SK-N-MC (cell line): ENCODE measurements around the gene INPP5D.
"Not testable (repeated sequence)": the region's sequence is repeated elsewhere in the genome, so short reads cannot be mapped to it uniquely, and the experiment has no call there.

Experiments
- DNase-seq: peaks from one replicate; pipeline ENCODE4 v3.0.0-alpha.2; 2011; ENCODE audit warnings: low read depth, low spot score
- H3K27ac ChIP-seq: fragments of 200-600 bp; sonication (generic); 2 replicates; pipeline ENCODE4 v1.5.1; 2016; ENCODE audit warnings: mixed run types
- H3K36me3 ChIP-seq: fragments of 200-600 bp; sonication (generic); 2 replicates; pipeline ENCODE4 v1.6.1; 2017; ENCODE audit warnings: antibody characterized with exemption, low read length, mixed read lengths; ENCODE audit not compliant: insufficient read depth
- H3K4me3 ChIP-seq: fragments of 200-600 bp; sonication (generic); 2 replicates; pipeline ENCODE4 v1.5.1; 2016
- H3K9ac ChIP-seq: fragments of 200-600 bp; sonication (generic); 2 replicates; pipeline ENCODE4 v1.8.0; 2017; ENCODE audit warnings: mixed run types, mixed read lengths; ENCODE audit not compliant: insufficient read length
- H3K9me3 ChIP-seq: fragments of 200-600 bp; sonication (generic); 2 replicates; pipeline ENCODE4 v1.6.1; 2017; ENCODE audit warnings: low read depth, mild to moderate bottlenecking, antibody characterized with exemption, low read length, moderate library complexity, mixed read lengths
- EZH2 ChIP-seq: fragments of 200-600 bp; sonication (generic); IDR thresholded peaks from one replicate; pipeline ENCODE4 v1.6.1; 2017; ENCODE audit warnings: antibody characterized with exemption
- FOXP2 ChIP-seq: optimal IDR thresholded peaks from 2 replicates; pipeline ENCODE3; 2011; ENCODE audit warnings: mild to moderate bottlenecking, moderate library complexity; ENCODE audit not compliant: insufficient read depth; ENCODE audit errors: extremely low read length, control extremely low read depth
- POLR2AphosphoS5 ChIP-seq: IDR thresholded peaks from 2 replicates; pipeline ENCODE4 v1.6.1; 2012; ENCODE audit warnings: mild to moderate bottlenecking, low read depth, low read length, borderline replicate concordance

The INPP5D gene

DNA sequence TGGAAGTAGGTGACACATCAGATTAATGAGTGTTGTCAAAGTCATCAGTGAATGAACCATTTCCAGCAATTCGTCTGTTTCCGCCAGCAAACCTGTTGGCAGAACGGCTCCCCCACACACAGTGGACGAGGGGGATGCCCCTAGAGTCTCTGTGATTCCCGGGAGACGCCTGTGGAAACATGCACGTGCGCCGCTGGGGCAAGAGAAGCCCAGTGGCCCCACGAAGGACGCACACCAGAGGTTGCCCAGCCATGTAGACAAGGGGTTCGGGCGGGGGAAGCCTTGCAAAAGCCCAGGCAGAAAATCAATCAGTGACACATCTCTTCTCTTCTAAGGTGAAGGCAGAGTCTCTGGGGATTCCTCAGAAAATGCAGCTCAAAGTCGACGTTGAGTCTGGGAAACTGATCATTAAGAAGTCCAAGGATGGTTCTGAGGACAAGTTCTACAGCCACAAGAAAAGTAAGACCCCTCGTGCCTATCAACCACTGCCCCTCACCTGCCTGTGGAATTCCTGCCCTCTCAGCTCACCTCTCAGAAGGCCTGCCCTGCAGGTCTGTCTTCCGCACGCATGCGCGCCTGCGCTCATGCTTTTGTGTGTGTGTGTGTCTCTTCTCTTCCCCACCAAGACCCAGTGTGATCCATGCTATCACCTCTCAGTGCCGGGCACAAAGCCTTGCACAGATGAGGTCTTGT is 87.1 kb downstream of the INPP5D start:
- Histone ChIP-seq H3K36me3 (no peaks in the 10 kb centered on the region), H3K9me3 (no peaks in the 10 kb centered on the region), H3K9ac (no peak overlapping the region), H3K4me3 (no peak overlapping the region), H3K27ac (no peak overlapping the region)
- no peak for DNase-seq
- TF ChIP-seq EZH2 = no peak
- no peak for TF ChIP-seq FOXP2
- no peak for TF ChIP-seq POLR2AphosphoS5

DNA sequence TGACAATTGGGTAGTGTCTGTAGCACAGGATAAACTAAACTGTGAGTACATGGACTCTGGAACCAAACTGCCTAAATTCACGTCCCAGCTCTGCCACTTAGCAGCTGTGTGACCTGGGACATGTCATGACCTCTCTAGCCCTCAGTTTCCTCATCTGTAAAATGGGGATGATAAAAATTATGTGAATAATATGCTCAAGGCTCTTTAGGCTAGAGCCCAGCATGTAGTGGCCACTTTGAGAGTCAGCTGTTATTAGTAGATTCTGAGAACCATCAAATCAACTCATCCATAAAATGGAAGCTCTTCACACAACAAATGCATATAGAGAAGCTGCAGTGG is 87.7 kb downstream of the INPP5D start:
- Histone ChIP-seq H3K9ac (no peak overlapping the region), H3K9me3 (no peaks in the 10 kb centered on the region), H3K27ac (no peak overlapping the region), H3K4me3 (no peak overlapping the region), H3K36me3 (no peaks in the 10 kb centered on the region)
- TF ChIP-seq FOXP2 = no peak
- no peak for TF ChIP-seq POLR2AphosphoS5
- no peak for TF ChIP-seq EZH2
- no peak for DNase-seq

DNA sequence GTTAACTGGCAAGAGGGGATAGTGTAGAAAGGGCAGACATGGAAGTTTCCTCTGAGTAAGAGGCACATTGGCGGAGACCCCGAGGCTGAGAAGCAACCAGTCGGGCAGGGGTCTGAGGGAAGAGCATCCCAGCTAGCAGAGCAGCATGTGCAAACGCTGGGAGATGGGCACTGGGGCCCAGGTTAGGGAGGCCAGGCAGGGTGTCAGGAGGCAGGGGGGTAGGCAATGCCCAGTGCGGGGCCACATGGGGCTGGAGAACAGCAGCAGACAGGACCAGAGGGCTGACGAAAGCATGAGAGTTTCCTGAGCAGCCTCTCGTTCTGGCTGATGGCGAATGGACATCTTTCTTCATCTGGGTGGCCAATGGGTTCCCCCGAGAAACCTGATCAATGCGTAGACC is 88.2 kb downstream of the INPP5D start:
- Histone ChIP-seq H3K9ac (no peak overlapping the region), H3K36me3 (no peaks in the 10 kb centered on the region), H3K4me3 (no peak overlapping the region), H3K9me3 (no peaks in the 10 kb centered on the region), H3K27ac (no peak overlapping the region)
- no peak for DNase-seq
- TF ChIP-seq POLR2AphosphoS5 = no peak

DNA sequence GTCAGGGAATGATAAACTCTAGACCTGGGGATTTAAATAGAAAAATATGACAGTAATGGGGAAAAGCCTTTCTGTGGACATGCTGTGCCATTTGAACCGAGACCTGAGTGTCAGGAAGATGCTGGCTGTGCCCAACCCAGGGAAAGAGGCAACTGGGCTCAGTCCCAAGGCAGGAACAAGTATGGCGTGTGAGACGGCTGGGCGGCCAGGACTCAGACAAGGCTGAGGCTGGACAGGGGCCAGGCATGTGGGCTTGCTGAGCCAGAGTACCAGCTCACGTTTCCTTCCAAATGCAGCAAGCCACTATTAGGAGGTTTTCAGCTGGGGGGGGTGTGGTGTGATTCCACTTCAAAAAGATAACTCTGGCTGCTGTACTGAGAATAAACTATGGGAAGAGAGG is 92.4 kb downstream of the INPP5D start:
- H3K27ac ChIP-seq = no peak overlapping the region
- no peaks in the 10 kb centered on the region for H3K36me3 ChIP-seq

DNA sequence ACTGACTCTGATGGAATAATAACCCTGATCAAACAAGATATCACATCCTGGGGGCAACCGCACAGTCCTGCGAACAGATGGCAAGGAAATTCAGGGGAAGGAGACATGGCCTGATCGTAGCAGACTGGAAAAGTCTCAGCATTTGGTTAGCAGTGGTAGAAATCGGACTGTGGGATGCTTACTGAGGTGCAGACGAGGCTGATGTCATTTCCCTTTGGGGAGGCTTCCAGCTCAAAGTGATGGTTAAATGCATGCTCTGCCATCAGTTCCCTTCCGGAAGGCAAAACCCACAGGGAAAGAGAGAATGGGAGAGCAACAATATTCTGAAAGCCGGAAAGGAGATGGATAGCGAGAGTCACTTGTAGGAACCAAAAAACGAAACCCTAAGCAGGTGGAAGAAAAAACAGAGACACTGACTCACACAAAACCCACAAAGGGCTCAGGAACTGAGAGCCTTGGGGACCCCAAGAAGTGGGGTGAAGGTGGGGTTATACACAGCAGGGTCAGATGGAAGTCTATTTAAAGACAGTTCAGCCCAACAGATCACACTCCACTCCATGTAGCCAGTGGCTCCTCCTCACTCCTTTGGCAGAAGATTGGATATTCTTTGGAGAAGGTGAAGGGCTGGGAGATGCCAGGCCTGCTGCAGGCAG is 93.1 kb downstream of the INPP5D start:
- Histone ChIP-seq H3K9me3 (no peaks in the 10 kb centered on the region), H3K36me3 (no peaks in the 10 kb centered on the region), H3K4me3 (no peak overlapping the region), H3K27ac (no peak overlapping the region), H3K9ac (no peak overlapping the region)
- DNase-seq = no peak
- TF ChIP-seq FOXP2 = no peak
- TF ChIP-seq EZH2 = no peak
- TF ChIP-seq POLR2AphosphoS5 = no peak

More for the DNA sequence above, 92.4 kb downstream of the INPP5D start:
- no peak for DNase-seq
- H3K9ac ChIP-seq = no peak overlapping the region
- H3K4me3 ChIP-seq = no peak overlapping the region
- no peaks in the 10 kb centered on the region for H3K9me3 ChIP-seq
- no peak for TF ChIP-seq POLR2AphosphoS5
- no peak for TF ChIP-seq FOXP2
- TF ChIP-seq EZH2 = no peak

DNA sequence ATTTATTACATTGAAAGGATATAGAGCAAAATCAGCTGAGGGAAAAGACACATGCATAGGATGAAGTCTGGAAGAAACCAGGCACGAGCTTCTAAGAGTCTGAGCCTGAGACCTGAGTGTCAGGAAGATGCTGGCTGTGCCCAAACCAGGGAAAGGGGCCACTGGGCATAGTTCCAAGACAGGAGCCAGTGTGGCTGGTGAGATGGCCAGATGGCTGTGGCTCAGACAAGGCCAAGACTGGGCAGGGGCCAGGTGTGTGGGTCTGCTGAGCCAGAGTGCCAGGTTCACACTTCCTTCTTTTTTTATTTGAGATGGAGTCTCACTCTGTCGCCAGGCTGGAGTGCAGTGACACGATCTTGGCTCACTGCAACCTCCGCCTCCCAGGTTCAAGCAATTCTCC is 95.9 kb downstream of the INPP5D start:
- H3K9ac ChIP-seq = no peak overlapping the region
- DNase-seq = no peak
- no peak overlapping the region for H3K27ac ChIP-seq
- TF ChIP-seq EZH2 (no peak), POLR2AphosphoS5 (no peak), FOXP2 (no peak)
- no peak overlapping the region for H3K4me3 ChIP-seq
- no peaks in the 10 kb centered on the region for H3K9me3 ChIP-seq
- no peaks in the 10 kb centered on the region for H3K36me3 ChIP-seq

DNA sequence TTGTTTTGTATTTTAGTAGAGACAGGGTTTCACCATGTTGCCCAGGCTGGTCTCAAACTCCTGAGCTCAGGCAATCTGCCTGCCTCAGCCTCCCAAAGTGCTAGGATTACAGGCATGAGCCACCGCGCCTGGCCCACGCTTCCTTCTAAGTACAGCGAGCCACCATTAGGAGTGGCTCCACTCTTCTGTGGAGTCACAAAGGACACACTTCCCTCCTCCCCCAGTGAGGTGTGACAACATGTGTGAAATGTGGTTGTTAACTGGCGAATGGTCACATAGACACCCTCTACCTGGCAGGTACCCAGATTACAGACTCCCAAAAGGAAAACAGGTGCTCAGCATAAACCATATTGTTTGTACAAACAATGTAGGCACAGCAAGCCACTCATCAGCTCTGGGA is 96.3 kb downstream of the INPP5D start:
- not testable (repeated sequence) for H3K4me3 ChIP-seq, H3K9me3 ChIP-seq, H3K27ac ChIP-seq, DNase-seq, H3K36me3 ChIP-seq, H3K9ac ChIP-seq

DNA sequence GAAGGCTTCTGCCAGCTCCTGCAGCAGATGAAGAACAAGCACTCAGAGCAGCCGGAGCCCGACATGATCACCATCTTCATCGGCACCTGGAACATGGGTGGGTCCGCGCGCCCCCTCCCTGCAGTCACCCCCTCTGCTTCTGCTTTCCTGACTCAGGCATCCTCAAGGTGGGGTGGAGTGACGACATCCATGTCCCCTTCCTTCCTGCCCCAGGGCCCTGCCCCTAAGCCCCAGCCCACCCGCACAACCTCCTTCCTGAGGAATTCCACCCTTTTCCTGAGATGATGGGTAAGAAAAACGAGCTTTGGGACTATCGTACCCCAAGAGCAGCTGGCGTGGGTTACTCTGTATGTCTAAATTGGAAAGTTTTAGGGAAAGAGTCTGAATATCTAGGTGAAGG is 101.6 kb downstream of the INPP5D start:
- Histone ChIP-seq H3K9me3 (no peaks in the 10 kb centered on the region), H3K36me3 (no peaks in the 10 kb centered on the region), H3K4me3 (no peak overlapping the region), H3K27ac (no peak overlapping the region), H3K9ac (no peak overlapping the region)
- DNase-seq = no peak
- TF ChIP-seq FOXP2 (no peak), EZH2 (no peak), POLR2AphosphoS5 (no peak)

DNA sequence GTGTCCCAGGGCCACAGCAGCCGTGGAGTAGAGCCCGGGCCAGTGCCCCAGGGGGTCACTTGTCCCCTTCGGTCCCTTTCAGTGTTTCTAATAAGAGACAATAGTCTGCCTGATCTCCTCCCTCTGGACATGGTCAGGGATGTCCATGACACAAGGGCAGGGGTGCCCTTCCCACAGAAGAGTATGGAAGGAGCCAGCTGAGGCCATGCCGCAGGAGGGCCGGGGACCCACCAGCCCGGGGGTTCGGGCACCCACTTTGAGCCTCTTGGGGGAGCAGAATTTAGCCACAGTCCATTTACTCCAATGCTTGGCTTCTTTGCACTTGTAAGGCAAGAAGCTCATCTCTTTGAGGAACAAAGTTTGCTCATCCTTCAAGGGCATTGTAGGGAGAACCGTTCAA is 102.6 kb downstream of the INPP5D start:
- no peaks in the 10 kb centered on the region for H3K9me3 ChIP-seq
- H3K4me3 ChIP-seq = no peak overlapping the region
- TF ChIP-seq EZH2 (no peak), POLR2AphosphoS5 (no peak), FOXP2 (no peak)
- H3K36me3 ChIP-seq = no peaks in the 10 kb centered on the region
- H3K9ac ChIP-seq = no peak overlapping the region
- no peak overlapping the region; the same call in 1 of the 2 replicates for H3K27ac ChIP-seq
- no peak for DNase-seq
